PC-9 (cell line): ENCODE results near the gene DECR2. TPM values are rescaled to one million over a fixed set of nuclear protein-coding genes. Genes with fewer than 3 reads are reported as not detected.

ENCODE experiments used
- BruUV-seq: library from RNA; stranded (reverse); fragments of 400-500 nt; replicated peaks from 2 replicates; lab custom pipeline; 2021; lab: Mats Ljungman, UMichigan
- CTCF ChIA-PET: fragments of 300-600 bp; sonication (Branson Sonifier 250); formaldehyde crosslinking; loops from one replicate; lab custom pipeline; 2022; ENCODE audit warnings: antibody characterized with exemption; lab: Charles Lee
- POLR2A ChIA-PET: fragments of 300-600 bp; sonication (Branson Sonifier 250); formaldehyde crosslinking; loops from one replicate; lab custom pipeline; 2022; ENCODE audit warnings: antibody characterized with exemption; ENCODE audit not compliant: unreplicated experiment; lab: Charles Lee
- DNase-seq, 2 experiments: peaks; one replicate each; pipeline versions ENCODE4 v3.0.0 to v3.0.0-alpha.2; 2015 to 2022; ENCODE audit warnings: mixed read lengths in 1 of 2
- H2AFZ ChIP-seq: fragments of 200-600 bp; sonication (generic); 2 replicates; pipeline ENCODE4 v1.8.1; 2017; ENCODE audit warnings: antibody characterized with exemption
- H3F3A ChIP-seq: fragments of 200-600 bp; sonication (generic); 2 replicates; pipeline ENCODE4 v1.8.1; 2017; ENCODE audit warnings: antibody characterized with exemption, mild to moderate bottlenecking, low read depth; ENCODE audit not compliant: insufficient read depth
- H3K27ac ChIP-seq: fragments of 200-600 bp; sonication (generic); 2 replicates; pipeline ENCODE4 v1.6.1; 2016; ENCODE audit warnings: mixed run types
- H3K27me3 ChIP-seq: fragments of 200-600 bp; sonication (generic); 2 replicates; pipeline ENCODE4 v1.6.1; 2016; ENCODE audit warnings: low read depth, mixed run types; ENCODE audit not compliant: insufficient read depth
- H3K36me3 ChIP-seq: fragments of 200-600 bp; sonication (generic); 2 replicates; pipeline ENCODE4 v1.6.1; 2016; ENCODE audit warnings: low read depth, mixed run types
- H3K4me1 ChIP-seq: fragments of 200-600 bp; sonication (generic); replicated peaks from 2 replicates; pipeline ENCODE4 v1.6.1; 2016; ENCODE audit warnings: mixed run types; ENCODE audit not compliant: insufficient read depth
- H3K4me2 ChIP-seq: fragments of 200-600 bp; sonication (generic); 2 replicates; pipeline ENCODE4 v1.6.1; 2017; ENCODE audit warnings: mixed run types
- H3K4me3 ChIP-seq: fragments of 200-600 bp; sonication (generic); 2 replicates; pipeline ENCODE4 v1.6.1; 2016; ENCODE audit warnings: mixed run types
- H3K79me2 ChIP-seq: fragments of 200-600 bp; sonication (generic); 2 replicates; pipeline ENCODE4 v1.6.1; 2017; ENCODE audit warnings: low read depth, mixed run types
- H3K9me2 ChIP-seq: fragments of 200-600 bp; sonication (generic); 2 replicates; pipeline ENCODE4 v1.8.1; 2017; ENCODE audit warnings: mild to moderate bottlenecking; ENCODE audit not compliant: insufficient read depth
- H3K9me3 ChIP-seq: fragments of 200-600 bp; sonication (generic); 2 replicates; pipeline ENCODE4 v1.8.1; 2016; ENCODE audit warnings: low read depth; ENCODE audit not compliant: insufficient read depth
- H4K20me1 ChIP-seq: fragments of 200-600 bp; sonication (generic); 2 replicates; pipeline ENCODE4 v1.8.1; 2017; ENCODE audit not compliant: insufficient read depth
- EZH2 ChIP-seq: fragments of 200-600 bp; sonication (generic); IDR thresholded peaks from 2 replicates; pipeline ENCODE4 v1.8.0; 2017; ENCODE audit warnings: antibody characterized with exemption, low read depth
- intact Hi-C: fragments of 100-400 bp; cut with micrococcal nuclease; formaldehyde crosslinking; loops from one replicate; pipeline ENCODE4 v1.10.0; 2022; ENCODE audit not compliant: unreplicated experiment
- total RNA-seq: library from RNA; stranded (reverse); gene quantifications from 2 replicates; pipeline ENCODE4 v1.2.3, GENCODE V29; 2021
- TF ChIP-seq, protein P1 (sequence below): fragments of 200-600 bp; sonication (generic); conservative IDR thresholded peaks from 2 replicates; pipeline ENCODE4 v1.6.1; 2017; ENCODE audit warnings: mixed run types, antibody characterized with exemption, mild to moderate bottlenecking, moderate library complexity

Gene DECR2
- total RNA-seq, 1 experiment from 2014 or later, result 65.4 TPM

- TF ChIP-seq EZH2, result no peak
- TF ChIP-seq, protein P1, sequence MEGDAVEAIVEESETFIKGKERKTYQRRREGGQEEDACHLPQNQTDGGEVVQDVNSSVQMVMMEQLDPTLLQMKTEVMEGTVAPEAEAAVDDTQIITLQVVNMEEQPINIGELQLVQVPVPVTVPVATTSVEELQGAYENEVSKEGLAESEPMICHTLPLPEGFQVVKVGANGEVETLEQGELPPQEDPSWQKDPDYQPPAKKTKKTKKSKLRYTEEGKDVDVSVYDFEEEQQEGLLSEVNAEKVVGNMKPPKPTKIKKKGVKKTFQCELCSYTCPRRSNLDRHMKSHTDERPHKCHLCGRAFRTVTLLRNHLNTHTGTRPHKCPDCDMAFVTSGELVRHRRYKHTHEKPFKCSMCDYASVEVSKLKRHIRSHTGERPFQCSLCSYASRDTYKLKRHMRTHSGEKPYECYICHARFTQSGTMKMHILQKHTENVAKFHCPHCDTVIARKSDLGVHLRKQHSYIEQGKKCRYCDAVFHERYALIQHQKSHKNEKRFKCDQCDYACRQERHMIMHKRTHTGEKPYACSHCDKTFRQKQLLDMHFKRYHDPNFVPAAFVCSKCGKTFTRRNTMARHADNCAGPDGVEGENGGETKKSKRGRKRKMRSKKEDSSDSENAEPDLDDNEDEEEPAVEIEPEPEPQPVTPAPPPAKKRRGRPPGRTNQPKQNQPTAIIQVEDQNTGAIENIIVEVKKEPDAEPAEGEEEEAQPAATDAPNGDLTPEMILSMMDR, result no peak
- intact Hi-C loops, result no loop called here
- H3K4me2 ChIP-seq, result peak overlapping the region; percentile 72
- H3K9me3 ChIP-seq, result no peaks in the 10 kb centered on the region
- H3K36me3 ChIP-seq, result peaks cover 3% of the 10 kb centered on the region; the same call in 1 of the 2 replicates
- BruUV-seq, result no TSS peak
- ChIA-PET CTCF (interaction anchor here (1.2 kb wide), 1 partner anchor 10 kb away, joined by 3 read pairs; no protein-coding TSS in a partner anchor), POLR2A (interaction anchor here (0.5 to 0.6 kb wide), 3 partner anchors 18 to 299 kb away, joined by 3 to 19 read pairs (median 4); no protein-coding TSS in a partner anchor)
- H3K27ac ChIP-seq, result no peak overlapping the region
- H3K4me3 ChIP-seq, result peak overlapping the region; percentile 38; the same call in 1 of the 2 replicates
- peaks cover 7% of the 10 kb centered on the region; the same call in 1 of the 2 replicates for H3F3A ChIP-seq
- H3K4me1 ChIP-seq, result peaks cover 5% of the 10 kb centered on the region; the same call in 1 of the 2 replicates
- H3K27me3 ChIP-seq, result no peaks in the 10 kb centered on the region
- no peak for DNase-seq
- H3K9me2 ChIP-seq, result no peaks in the 10 kb centered on the region
- H3K79me2 ChIP-seq, result no peaks in the 10 kb centered on the region
- H2AFZ ChIP-seq, result no peak overlapping the region
- H4K20me1 ChIP-seq, result no peaks in the 10 kb centered on the region
Observed at GRCh38 chr16:370979-371514, 30.6 kb upstream of the DECR2 start.

DNA sequence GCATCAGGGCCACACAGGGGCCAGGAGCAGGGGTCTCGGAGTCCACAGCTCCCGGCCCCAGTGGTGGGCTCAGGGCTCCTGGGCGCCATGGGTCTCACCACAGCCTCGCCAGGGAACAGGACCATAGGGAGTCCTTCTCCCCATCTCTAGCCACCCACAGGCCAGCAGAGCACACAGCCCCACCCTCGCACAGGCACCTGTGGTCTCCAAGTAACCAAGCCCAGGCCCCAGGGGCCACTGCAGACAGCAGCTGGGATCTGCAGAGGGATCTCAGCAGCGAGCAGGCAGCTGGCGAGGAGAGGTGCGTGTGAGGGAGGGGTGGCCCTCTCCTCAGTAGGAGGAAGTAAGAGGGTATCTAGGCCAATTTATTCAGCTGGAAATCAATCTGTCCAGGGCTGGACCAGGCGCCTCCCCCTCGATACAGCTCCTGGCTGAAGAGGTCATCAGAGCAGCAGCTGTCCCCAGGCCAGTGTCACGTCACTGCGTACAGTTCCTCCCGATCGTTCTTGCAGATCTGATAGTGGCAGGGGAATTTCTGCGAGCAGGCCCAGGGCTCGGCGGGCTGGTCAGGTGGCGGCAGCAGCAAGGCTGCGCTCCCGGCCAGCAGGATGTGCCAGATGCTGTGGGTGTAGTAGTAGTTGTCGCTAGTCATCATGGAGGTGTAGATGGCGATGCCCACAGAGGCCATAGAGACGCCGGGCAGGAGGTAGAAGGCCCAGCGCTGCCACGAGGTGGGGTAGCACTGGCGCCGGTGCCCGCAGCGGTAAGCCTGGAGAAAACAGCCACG, 30.0 kb upstream of the DECR2 start:
- ChIA-PET CTCF (no interaction called here), POLR2A (interaction anchor here (0.7 kb wide), 1 partner anchor 11 kb away, joined by 5 read pairs; no protein-coding TSS in a partner anchor)
- no peak overlapping the region for H3K4me2 ChIP-seq
- TF ChIP-seq, protein P1, result no peak
- no peak overlapping the region for H2AFZ ChIP-seq
- no peak overlapping the region for H3K4me3 ChIP-seq
- H3K4me1 ChIP-seq, result peaks cover 5% of the 10 kb centered on the region; the same call in 1 of the 2 replicates
- intact Hi-C loops, result no loop called here
- no peaks in the 10 kb centered on the region for H3K9me2 ChIP-seq
- 0 out of 2 replicates have a peak, but pooled peaks cover under 1% of the 10 kb centered on the region for H3K36me3 ChIP-seq
- no peaks in the 10 kb centered on the region for H3K9me3 ChIP-seq
- no TSS peak for BruUV-seq
- no peaks in the 10 kb centered on the region for H3K79me2 ChIP-seq
- H4K20me1 ChIP-seq, result no peaks in the 10 kb centered on the region
- H3K27ac ChIP-seq, result no peak overlapping the region
- peaks cover 7% of the 10 kb centered on the region; the same call in 1 of the 2 replicates for H3F3A ChIP-seq
- DNase-seq, result no peak
- H3K27me3 ChIP-seq, result no peaks in the 10 kb centered on the region

GRCh38 chr16:372302-372983, 29.2 kb upstream of the DECR2 start:
- H3K9me2 ChIP-seq, result no peaks in the 10 kb centered on the region
- no peak overlapping the region for H3K4me2 ChIP-seq
- ChIA-PET POLR2A (interaction anchor here (0.7 kb wide), 1 partner anchor 10 kb away, joined by 5 read pairs; no protein-coding TSS in a partner anchor), CTCF (no interaction called here)
- no peaks in the 10 kb centered on the region for H3K36me3 ChIP-seq
- no peak overlapping the region for H3K4me3 ChIP-seq
- intact Hi-C loops, result no loop called here
- peaks cover 7% of the 10 kb centered on the region; the same call in 1 of the 2 replicates for H3F3A ChIP-seq
- no peak overlapping the region for H2AFZ ChIP-seq
- H3K79me2 ChIP-seq, result no peaks in the 10 kb centered on the region
- DNase-seq, result no peak
- TF ChIP-seq, protein P1, result no peak
- TF ChIP-seq EZH2, result no peak
- no peak overlapping the region for H3K27ac ChIP-seq
- no peaks in the 10 kb centered on the region for H4K20me1 ChIP-seq
- no TSS peak for BruUV-seq
- H3K9me3 ChIP-seq, result no peaks in the 10 kb centered on the region
- H3K27me3 ChIP-seq, result no peaks in the 10 kb centered on the region
- H3K4me1 ChIP-seq, result peaks cover 5% of the 10 kb centered on the region; the same call in 1 of the 2 replicates
